HG02763 (cell line): ENCODE data around the gene C10orf120.

ENCODE experiments used
- ATAC-seq: cut with Tn5 transposase; IDR thresholded peaks from one replicate; pipeline ENCODE4 v1.9.1; 2021; ENCODE audit warnings: mild to moderate bottlenecking, moderate library complexity; ENCODE audit not compliant: unreplicated experiment

The C10orf120 gene

DNA sequence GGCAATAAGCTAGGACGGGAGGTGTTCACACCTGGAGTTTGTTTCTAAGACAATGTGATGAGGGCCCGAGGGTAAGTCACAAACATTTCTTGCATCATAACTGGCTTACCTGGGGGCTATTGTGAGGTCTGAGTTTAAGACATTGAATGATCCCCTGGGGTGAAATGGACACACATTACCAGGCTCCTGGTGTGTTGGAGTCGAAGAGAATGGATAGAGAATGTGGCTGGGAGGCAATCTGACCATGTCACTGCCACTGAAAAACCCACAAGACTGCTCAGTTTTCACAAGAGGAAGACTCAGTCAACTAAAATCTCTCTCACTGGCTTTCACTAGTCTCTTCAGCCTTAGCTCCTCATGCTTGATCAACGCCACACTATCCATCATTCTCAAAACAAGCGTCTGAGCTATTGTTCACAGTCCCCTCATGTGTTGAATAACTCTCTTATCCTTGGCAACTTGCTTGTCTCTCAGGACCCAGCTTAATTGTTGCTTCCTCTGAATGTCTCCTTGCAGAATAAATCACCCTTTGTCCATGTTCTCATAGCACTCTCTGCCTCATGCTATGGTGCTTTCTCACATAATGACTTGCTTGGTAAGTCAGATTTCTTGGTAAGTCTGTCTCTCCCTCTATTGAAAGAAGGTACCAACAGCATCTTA lies at the start of gene C10orf120:
TSS of gene C10orf120 (minus strand) at position 51 of the 660 bp plus-strand sequence. CDS start 56 bp downstream, outside the sequence.
- no peak for ATAC-seq

DNA sequence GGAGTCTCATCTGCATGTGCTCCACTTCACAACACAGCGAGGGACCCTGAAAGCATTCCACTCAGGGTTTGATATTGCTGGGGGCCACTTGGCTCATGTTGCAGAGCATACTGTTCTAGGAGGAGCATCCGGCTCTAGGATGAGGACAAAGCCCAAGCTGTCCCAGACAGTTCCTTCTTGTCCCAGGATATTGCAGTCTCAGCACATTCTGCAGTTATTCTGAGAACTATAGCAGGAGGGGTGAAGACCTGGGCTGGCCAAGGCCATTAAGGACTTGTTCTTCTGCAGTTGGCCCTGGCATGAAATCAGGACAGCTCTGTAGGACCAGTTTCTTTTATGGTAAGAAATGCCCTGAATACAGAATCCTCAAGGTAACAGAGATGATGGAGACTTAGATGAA lies 48.9 kb upstream of the C10orf120 start:
- no peak for ATAC-seq

DNA sequence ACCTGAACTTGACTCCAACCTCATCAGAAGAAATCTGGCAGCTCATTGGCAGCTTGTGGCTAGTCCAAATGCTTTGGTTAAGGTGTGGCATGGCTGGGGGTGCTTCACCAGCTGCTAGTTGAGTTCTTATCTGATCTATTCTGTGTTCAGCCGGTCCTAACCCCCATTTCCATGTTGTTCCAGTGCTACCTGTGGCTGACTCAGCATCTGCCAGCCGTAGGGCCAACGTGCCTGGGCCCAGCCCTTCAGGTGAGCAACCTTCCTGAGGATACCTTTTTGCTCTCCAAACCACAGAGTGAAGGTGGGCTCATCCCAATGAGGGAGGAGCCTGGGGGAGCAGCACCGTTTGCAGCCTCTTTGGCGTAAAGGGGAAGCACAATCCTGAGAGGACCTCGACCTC lies 46.8 kb upstream of the C10orf120 start:
- ATAC-seq = no peak

DNA sequence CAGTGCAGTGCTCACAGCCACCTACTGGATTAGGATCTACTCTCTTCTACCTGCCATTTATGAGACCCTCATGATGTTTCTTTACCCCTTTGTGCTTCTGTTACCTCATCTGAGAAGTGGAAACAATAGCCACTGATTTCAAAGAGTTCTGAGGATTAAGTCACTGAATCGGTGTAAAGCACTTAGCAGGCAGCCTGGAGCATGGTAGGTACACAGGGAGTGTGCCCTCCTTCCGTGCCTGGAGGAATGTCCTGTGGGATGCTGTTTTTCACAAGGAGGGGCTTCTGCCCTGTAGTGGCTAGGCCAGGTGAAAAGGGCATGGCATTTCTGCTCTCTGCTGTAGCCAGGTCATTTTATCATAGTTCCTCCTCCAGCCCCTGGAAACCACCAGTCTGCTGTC lies 44.6 kb upstream of the C10orf120 start:
- ATAC-seq = no peak

DNA sequence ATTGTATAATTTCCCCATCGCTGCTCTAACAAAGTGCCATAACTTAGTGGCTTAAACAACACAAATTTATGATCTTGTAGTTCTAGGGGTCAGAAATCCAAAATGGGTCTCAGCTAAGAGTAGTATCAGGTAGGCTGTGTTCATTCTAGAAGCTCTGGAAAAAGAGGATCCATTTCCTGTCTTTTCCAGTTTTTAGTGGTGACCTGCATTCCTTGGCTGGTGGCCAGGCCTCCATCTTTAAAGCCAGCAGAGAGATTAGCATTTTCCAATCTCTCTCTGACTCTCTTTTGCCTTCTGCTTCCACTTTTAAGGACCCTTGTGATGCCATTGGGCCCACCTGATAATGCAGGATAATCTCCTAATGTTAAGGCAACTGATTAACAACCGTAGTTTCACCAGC lies 41.0 kb upstream of the C10orf120 start:
- ATAC-seq = no peak

DNA sequence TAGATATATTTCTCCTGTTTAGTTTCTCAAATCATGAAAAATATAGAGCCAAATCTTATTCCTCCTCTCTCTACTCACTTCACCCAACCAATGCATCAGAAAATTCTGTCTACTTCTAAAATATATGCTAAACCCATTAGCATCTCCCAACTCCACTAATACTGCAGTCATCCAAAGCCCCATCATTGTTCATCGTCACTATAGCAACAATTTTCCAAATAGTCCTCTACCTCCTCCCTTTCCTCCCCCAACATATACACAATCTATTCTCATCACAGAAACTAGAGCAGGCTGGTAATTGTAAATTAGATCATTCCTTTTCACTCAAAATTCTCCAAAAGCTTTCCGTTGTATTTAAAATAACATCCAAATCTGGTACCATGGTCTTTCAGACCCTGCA lies 38.4 kb upstream of the C10orf120 start:
- ATAC-seq = no peak

DNA sequence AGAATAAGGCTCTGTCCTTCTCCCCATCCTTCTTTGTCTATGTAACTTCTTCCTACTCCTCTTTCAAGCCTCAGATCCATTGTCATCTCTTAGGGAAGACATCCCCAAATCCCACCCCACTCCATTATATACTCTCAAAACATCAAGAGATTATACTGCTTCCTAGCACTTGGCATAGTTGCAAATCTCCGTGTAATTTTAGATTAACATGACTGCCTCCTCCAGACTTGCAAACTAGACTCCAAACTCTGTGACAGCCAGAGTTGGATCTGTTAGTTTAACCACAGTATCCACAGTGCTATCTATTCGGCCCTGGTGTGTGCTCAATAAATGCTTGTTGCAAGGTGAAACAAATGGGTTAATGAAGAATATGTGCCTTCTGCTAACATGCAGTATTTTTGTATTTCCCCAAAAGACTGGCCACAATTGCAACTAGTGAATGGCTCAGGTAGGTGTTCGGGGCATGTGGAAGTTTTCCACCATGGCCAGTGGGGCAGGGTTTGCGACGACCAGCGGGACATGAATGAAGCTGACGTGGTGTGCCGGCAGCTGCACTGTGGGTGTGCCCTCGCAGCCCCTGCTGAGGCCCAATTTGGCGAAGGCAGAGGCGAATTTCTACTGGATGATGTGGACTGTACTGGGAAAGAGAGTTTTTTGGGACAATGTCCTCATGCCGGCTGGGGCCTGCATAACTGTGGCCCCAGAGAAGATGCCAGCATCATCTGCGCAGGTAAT lies 34.5 kb upstream of the C10orf120 start:
- no peak for ATAC-seq

DNA sequence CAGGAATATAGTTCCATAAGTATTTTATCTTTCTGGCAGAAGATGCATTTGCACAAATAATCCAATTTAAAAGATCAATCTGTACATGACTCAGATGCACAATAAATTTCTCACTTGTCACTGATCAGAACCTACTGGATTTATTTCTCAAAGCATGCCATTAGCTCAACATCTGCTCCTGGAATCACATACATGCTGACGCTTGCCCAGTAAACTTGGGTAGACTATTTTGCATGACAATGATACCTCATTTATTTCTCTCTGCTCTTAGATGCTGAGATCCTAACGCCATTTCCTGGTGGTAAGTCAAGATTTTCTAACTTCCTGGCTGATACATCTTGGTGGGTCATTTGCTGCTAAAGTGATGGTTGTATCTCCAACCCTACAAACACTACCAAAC lies 33.8 kb upstream of the C10orf120 start:
- ATAC-seq = no peak

DNA sequence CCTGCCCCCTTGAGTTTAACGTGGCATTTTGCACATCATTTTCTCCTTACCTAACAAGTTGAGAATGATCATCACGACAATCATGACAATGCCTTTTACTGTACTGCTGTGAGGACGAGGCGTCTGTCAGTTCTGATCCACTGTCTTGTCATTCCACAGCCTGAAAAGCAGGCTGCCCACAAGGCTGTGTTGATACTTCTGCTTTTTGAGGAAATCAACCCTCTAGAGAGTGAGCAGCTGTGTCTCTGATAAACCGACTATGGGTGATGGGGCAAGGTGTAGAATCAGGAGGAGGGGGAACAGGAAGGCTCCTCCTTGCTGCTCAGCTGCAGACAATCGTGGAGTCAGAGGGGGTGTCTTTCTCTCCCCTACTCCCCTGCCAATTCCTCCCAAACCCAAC lies 30.6 kb upstream of the C10orf120 start:
- no peak for ATAC-seq

DNA sequence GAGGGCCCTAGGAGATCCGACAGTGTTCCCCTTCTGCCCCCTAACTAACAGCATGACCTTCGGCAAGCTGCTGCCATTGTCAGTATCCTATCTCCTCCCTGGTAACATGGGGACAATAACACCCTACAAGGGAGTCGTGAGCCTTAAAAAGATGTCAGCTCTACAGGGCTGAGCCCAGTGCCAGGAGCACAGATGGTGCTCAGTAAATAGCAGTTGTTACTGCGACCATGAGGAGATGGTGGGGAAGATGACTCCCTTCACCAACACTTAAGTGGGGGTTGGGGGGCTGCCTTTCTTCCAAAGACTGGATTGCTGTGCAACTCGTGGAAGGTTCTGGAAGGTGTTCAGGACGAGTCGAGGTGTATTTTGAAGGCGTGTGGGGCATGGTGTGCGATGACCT lies 29.5 kb upstream of the C10orf120 start:
- no peak for ATAC-seq

DNA sequence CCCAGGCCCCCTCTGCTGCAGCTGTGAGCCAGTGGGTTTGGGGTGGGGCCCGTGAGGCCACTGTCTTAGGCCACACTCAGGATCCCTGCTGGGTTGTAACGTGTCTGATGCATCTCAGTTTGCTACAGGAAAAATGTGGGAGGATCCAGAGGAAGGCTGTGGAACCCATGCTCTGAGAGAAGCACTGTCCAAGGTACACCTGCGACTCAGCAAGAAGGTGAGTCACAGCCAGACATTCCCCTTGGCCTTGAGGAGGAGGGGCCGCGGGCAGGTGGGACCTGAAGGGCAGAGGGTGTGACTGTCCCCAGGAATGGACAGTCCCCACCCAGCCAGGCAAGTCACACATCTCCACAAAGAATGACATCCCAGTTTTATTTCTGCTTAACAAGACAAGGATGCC lies 27.8 kb upstream of the C10orf120 start:
- no peak for ATAC-seq

DNA sequence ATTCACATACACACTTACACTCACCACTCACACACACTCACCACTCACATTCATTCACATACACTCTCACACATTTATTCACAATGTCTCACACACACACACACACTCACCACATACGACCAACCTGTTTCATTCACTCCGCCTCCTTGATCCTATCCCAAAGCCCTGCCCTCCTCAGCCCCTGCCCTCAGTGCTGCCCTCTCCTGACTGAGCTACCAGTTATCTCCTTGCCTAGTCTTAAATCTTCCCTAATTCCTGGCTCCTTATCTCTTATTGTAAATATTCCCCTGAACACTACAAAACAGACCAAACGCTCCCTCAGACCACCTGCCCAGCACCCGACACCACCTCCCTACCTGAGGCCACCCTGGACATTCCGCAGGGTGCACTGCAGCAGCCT lies 26.1 kb upstream of the C10orf120 start:
- ATAC-seq = no peak

DNA sequence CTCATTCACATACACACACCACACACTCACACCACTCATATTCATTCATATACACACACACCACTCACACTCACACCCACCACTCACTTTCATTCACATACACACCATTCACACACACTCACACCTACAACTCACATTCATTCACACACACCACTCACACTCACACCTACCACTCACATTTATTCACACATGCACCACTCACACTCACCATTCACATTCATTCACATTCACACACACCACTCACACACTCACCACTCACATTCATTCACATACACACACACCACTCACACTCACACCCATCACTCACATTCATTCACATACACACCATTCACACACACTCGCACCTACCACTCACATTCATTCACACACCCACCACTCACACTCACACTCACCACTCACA lies 25.4 kb upstream of the C10orf120 start:
- no peak for ATAC-seq

DNA sequence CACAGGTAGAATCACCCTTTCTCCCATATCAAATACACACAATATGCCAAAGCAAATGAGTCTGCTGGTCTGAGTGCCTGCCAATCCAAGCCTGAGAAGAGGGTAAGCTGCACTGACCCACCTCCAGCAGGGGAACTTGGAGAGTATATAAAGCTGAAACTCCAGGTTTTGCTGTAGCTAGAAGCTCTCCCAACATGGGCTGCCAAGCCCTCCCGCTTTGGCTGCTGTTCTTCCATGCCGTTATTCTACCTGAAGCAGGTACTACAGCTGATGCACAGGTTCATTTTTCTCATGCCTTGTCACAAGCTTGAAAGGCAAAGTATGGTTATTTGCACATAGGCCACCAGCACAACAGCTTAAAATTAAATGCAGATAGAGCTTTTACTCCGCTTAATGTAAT lies 21.5 kb upstream of the C10orf120 start:
- ATAC-seq = no peak

DNA sequence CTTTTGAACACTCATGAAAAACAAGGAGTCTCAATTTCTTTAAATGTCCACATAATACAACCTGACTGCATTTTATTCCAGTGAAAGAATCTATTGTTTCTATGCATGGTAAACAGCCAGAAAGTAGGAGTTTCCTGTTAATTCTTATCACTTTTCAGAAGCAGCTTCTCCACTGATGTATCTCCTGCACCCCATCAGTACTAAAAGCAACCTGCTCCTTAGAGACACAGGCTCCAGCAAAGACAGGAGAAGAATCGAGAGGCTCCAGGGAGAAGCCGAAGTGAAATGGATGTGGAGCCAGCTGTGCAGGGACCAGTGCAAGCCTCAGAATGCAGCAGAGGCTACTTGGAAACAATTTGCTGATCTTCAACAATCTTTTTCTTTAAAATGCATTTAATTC lies 16.4 kb upstream of the C10orf120 start:
- no peak for ATAC-seq

DNA sequence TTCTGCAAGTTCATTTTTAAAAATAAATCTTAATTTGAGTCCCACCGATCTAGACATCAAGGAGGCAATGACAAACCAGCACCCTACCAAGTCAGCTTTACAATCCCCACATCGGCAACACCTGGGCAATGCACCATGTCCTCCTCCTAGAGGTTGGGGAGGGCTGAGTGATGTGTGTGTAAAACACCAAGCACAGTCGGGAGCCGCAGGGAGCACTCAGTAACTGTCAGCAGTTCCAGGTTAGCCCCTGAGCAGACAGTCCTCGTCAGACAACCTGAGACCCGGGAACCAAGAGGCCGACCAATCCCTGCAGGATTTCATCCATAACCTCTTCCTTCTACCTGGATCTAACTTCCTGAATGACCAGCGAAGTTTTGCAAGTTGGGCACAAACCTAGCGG lies 15.9 kb upstream of the C10orf120 start:
- ATAC-seq = no peak

DNA sequence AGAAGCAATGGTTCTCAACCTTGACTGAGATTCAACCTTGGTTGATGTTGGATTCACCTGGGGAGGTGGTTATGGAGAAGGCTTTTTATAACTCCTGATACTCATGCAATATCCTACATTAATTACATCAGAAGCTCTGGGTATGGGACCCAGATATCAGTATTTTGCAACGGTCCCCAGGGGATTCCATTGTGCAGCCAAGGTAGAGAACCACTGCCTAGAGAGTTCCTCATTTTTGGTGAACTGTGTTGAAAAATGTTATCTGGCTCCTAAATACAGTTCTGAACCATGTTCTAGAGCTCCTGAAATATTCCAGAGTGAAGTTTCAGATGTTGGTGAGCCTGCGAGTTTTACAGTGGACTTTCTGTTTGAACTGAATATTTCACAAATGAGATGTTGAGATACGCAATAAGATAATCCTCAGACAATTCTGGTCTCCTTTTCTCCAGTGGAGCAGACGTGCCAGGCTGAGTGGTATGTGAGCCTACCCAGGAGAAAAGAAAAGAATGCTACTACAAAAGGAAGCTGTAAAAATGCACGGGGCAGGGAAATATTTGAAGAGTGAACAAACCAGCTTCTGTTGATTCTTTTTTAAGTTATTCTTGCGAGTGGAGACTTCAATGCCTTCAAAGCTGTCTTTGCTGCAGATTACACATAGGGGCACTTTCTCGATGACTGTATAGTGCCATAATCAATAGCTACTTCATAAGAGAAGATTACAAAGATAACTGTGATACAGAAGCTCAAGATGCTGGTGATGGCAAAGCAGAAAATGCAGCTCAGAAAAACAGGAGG lies 13.6 kb upstream of the C10orf120 start:
- no peak for ATAC-seq

DNA sequence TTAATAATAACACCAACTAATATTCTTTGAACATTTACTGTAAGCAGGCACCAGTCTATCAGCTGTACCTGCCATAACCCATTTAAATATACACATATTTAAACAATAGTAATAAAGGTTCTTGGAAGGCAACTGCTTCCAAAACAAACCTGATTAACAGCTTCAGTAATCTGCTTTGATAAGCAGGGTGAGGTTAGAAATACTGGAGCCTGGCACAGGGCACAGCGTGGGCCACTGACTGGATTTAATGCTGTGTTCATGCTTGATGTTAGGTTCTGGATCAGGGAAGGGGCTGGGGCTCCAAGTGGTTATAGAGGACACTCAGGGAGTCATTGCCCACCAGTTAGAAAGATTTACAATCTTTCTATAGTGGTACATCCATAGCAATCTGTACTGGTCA lies 10.9 kb upstream of the C10orf120 start:
- no peak for ATAC-seq

DNA sequence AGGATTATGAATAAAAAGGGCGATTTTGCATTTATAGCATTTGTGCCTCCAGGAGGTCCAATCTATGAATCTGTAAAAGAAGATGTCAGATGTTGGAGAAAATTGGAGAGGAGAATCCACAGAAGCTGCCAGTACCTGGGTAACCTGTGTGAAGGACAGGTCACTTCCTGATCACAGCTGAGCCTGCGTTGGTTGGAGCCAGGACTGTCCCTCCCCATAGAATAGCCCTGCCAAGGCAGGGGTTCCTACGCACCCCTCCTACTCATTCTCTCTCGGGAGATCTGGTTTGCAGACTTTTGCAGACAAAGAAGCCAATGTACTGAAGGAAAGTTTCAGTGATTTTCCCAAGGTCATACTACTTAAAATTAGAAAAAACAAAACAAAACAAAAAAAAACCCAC lies 10.3 kb upstream of the C10orf120 start:
- no peak for ATAC-seq

DNA sequence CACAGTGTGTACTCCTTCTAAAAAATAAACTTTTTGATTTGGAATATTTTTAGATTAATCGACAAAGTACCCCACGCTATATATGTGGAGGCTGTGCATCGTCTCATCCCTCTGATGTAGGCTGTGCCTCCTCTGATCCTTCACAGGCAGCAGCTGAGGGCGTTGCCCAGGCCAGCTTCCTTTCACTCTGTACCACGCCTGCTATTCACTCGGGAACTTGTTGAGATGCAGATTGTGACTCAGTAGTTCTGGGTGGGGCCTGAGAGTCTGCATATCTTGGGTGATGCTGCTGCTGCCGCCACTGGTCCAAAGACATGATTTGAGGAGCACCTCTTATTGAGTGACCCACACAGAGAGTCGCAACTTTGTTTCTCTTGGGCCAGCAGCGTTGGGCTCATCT lies 7.9 kb upstream of the C10orf120 start:
- ATAC-seq = no peak

DNA sequence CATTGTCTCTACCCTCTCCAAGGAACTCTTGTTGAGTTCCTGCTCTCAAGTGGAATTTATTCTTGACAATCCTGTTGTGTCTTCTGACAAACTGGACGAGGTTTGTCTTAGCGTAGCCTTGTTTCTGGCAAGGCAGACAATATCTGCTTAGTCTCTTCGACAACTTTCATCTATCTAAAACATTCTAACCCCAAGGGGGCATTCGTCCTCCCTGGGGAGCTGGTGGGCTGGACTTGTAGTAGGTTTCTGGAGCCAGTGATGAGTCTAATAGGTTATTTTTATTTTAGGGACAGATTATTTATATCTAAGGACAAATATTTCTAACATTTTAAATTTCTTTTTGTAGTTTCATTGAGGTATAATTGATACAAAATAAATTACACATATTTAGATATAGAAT lies 7.3 kb upstream of the C10orf120 start:
- no peak for ATAC-seq

DNA sequence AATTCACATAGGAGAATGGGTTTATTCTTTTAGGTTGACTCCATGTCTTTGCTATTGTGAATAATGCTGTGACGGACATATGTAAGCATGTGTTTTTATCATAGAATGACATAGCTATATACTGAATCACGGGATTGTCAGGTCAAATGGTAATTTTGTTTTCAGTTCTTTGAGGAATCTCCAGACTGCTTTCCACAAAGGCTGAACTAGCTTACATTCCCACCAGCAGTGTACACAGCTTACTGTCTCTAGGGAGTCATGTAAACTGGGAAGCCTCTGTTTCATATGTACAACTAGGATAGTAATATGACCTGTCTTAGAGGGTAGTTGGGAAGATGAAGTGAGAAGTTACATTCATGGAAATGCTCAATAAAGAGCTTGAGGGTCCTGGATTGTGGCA lies 6.8 kb upstream of the C10orf120 start:
- ATAC-seq = no peak
